Activated B cell treated with CpG ODN at 0.5 μM for 24 hours (primary cell): Measurements from ENCODE around the gene PPP1R18. TPM values are rescaled to one million over a fixed set of nuclear protein-coding genes. Genes with fewer than 3 reads are reported as not detected.

Experiments used
- ATAC-seq: fragments of 200-7000 bp; cut with Tn5 transposase; one replicate; pipeline ENCODE4 v1.10.0; 2021; ENCODE audit warnings: low read depth, mild to moderate bottlenecking, moderate library complexity
- CTCF ChIA-PET: fragments of 350-600 bp; sonication (Branson Sonifier 250); formaldehyde crosslinking; loops from one replicate; lab custom pipeline; 2021; ENCODE audit warnings: antibody characterized with exemption; lab: Charles Lee
- POLR2A ChIA-PET: fragments of 350-600 bp; sonication (Branson Sonifier 250); formaldehyde crosslinking; loops from one replicate; lab custom pipeline; 2021; ENCODE audit warnings: antibody characterized with exemption; lab: Charles Lee
- DNase-seq: peaks from one replicate; pipeline ENCODE4 v3.0.0; 2022
- H3K27ac Mint-ChIP-seq: one replicate; pipeline ENCODE4 v1.8.0; 2020; ENCODE audit warnings: mixed read lengths
- H3K27me3 Mint-ChIP-seq: one replicate; pipeline ENCODE4 v1.8.0; 2021; ENCODE audit warnings: mixed read lengths
- H3K36me3 Mint-ChIP-seq: one replicate; pipeline ENCODE4 v1.8.0; 2021; ENCODE audit warnings: low read depth, mixed read lengths
- H3K4me1 Mint-ChIP-seq: one replicate; pipeline ENCODE4 v1.8.0; 2021; ENCODE audit warnings: mixed read lengths
- H3K4me3 Mint-ChIP-seq: one replicate; pipeline ENCODE4 v1.8.0; 2020; ENCODE audit warnings: mild to moderate bottlenecking, mixed read lengths
- H3K9me3 Mint-ChIP-seq: one replicate; pipeline ENCODE4 v1.8.0; 2020; ENCODE audit warnings: mixed read lengths
- intact Hi-C: fragments of 100-400 bp; cut with micrococcal nuclease; formaldehyde crosslinking; loops from one replicate; pipeline ENCODE4 v1.15.1; 2024
- total RNA-seq: library from RNA; stranded (reverse); gene quantifications from 2 replicates; pipeline ENCODE4 v1.2.3, GENCODE V29; 2022
- TF ChIP-seq, protein P1 (sequence below): fragments of 200-600 bp; IDR thresholded peaks from one replicate; pipeline ENCODE4 v1.8.0; 2022; ENCODE audit warnings: antibody characterized with exemption, mild to moderate bottlenecking

The PPP1R18 gene
- total RNA-seq, 1 donor from 2014 or later: 104 TPM

GRCh38 chr6:30643656-30644055 lies 42.8 kb downstream of the PPP1R18 start:
- no peak overlapping the region for H3K4me3 Mint-ChIP-seq
- DNase-seq (no peak), ATAC-seq (no peak)
- POLR2A ChIA-PET: interaction anchor here (0.6 kb wide), 1 partner anchor 22 kb away, joined by 4 read pairs; no protein-coding TSS in a partner anchor
- H3K27ac Mint-ChIP-seq: no peak overlapping the region
- TF ChIP-seq, protein P1, sequence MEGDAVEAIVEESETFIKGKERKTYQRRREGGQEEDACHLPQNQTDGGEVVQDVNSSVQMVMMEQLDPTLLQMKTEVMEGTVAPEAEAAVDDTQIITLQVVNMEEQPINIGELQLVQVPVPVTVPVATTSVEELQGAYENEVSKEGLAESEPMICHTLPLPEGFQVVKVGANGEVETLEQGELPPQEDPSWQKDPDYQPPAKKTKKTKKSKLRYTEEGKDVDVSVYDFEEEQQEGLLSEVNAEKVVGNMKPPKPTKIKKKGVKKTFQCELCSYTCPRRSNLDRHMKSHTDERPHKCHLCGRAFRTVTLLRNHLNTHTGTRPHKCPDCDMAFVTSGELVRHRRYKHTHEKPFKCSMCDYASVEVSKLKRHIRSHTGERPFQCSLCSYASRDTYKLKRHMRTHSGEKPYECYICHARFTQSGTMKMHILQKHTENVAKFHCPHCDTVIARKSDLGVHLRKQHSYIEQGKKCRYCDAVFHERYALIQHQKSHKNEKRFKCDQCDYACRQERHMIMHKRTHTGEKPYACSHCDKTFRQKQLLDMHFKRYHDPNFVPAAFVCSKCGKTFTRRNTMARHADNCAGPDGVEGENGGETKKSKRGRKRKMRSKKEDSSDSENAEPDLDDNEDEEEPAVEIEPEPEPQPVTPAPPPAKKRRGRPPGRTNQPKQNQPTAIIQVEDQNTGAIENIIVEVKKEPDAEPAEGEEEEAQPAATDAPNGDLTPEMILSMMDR: no peak
- CTCF ChIA-PET: no interaction called here
- no peaks in the 10 kb centered on the region for H3K27me3 Mint-ChIP-seq
- intact Hi-C loops: no loop called here
- no peaks in the 10 kb centered on the region for H3K9me3 Mint-ChIP-seq
- H3K36me3 Mint-ChIP-seq: peaks cover 58% of the 10 kb centered on the region
- peaks cover 26% of the 10 kb centered on the region for H3K4me1 Mint-ChIP-seq

DNA sequence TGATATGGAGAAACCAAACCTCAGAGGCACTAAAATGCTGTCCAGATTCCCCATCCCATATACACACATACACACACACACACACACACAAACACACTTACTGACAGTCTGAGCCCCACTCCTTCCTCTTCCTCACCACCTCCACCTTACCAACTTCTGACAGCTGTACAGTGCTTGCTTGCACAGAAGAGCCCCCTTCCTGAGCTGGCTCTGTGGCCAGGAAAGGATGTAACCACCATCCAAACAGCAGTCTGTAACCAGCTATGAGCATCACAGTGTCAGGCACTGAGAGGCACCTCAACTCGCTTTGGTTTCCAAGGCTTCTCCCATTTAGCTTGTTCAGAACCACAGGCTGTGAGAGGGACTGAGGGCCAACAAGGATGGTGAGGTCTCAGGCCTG lies 45.4 kb downstream of the PPP1R18 start:
- CTCF ChIA-PET: interaction anchor here (0.9 to 1.0 kb wide), 2 partner anchors 90 to 96 kb away, joined by 3 read pairs; no protein-coding TSS in a partner anchor
- Mint-ChIP-seq H3K4me3 (no peak overlapping the region), H3K27ac (no peak overlapping the region)

DNA sequence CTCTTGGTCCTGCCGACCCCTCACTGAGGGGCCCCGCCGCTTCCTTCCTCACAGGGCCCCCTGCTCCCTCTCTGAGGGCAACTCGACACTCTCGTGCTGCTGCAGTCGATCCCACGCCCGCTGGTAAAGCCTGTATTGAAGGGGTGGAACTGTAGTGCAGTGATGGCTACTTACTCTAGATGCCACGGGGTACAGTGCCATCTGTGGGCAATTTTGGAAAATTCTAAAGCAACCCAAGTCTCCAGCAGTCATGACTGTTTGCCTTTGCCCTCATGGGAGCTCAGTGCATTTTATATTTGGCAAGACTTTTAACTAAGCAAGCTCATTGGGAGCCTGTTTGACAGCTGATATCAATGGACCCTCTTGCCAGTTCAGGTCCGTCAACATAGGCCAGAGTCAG lies 46.0 kb downstream of the PPP1R18 start:
- ChIA-PET CTCF (interaction anchor here (0.9 kb wide), 1 partner anchor 90 kb away, joined by 3 read pairs; no protein-coding TSS in a partner anchor), POLR2A (interaction anchor here (0.6 to 0.7 kb wide), 2 partner anchors 18 to 29 kb away, joined by 3 read pairs; no protein-coding TSS in a partner anchor)
- Mint-ChIP-seq H3K36me3 (peaks cover 53% of the 10 kb centered on the region), H3K27me3 (no peaks in the 10 kb centered on the region), H3K27ac (no peak overlapping the region), H3K4me1 (peaks cover 5% of the 10 kb centered on the region), H3K4me3 (no peak overlapping the region), H3K9me3 (no peaks in the 10 kb centered on the region)
- intact Hi-C loops: no loop called here
- TF ChIP-seq, protein P1: no peak
- DNase-seq: no peak
- no peak for ATAC-seq

More for the DNA sequence above, 45.4 kb downstream of the PPP1R18 start:
- H3K4me1 Mint-ChIP-seq: peaks cover 11% of the 10 kb centered on the region
- POLR2A ChIA-PET: interaction anchor here (0.6 to 1.9 kb wide), 4 partner anchors 23 to 101 kb away, joined by 3 to 4 read pairs (median 4); partner anchors contain the start of genes FLOT1, MRPS18B and PPP1R10
- TF ChIP-seq, protein P1: no peak
- no peaks in the 10 kb centered on the region for H3K9me3 Mint-ChIP-seq
- DNase-seq (no peak), ATAC-seq (no peak)
- intact Hi-C loops: no loop called here
- no peaks in the 10 kb centered on the region for H3K27me3 Mint-ChIP-seq
- H3K36me3 Mint-ChIP-seq: peaks cover 53% of the 10 kb centered on the region

- H3K27me3 Mint-ChIP-seq: no peaks in the 10 kb centered on the region
- ATAC-seq: no peak
- H3K4me3 Mint-ChIP-seq: no peak overlapping the region
- no peak overlapping the region for H3K27ac Mint-ChIP-seq
- ChIA-PET POLR2A (no interaction called here), CTCF (no interaction called here)
- TF ChIP-seq, protein P1: no peak
- H3K4me1 Mint-ChIP-seq: no peaks in the 10 kb centered on the region
- no peak for DNase-seq
- peaks cover 38% of the 10 kb centered on the region for H3K36me3 Mint-ChIP-seq
- intact Hi-C loops: no loop called here
- H3K9me3 Mint-ChIP-seq: no peaks in the 10 kb centered on the region
Measured at GRCh38 chr6:30635834-30636233, 50.6 kb downstream of the PPP1R18 start.

- TF ChIP-seq, protein P1: no peak
- H3K36me3 Mint-ChIP-seq: peaks cover 68% of the 10 kb centered on the region
- intact Hi-C loops: loop anchor here (1.0 to 2.0 kb wide), 3 partner anchors 9 to 47 kb away; partner anchors contain the start of genes C6orf136, DHX16, MRPS18B and PPP1R10
- CTCF ChIA-PET: interaction anchor here (1.2 to 1.6 kb wide), 4 partner anchors 43 to 104 kb away, joined by 3 to 11 read pairs (median 6); partner anchors contain the start of gene DHX16
- peaks cover 21% of the 10 kb centered on the region for H3K4me1 Mint-ChIP-seq
- no peaks in the 10 kb centered on the region for H3K27me3 Mint-ChIP-seq
- H3K9me3 Mint-ChIP-seq: no peaks in the 10 kb centered on the region
- POLR2A ChIA-PET: interaction anchor here (0.5 to 3.1 kb wide), 7 partner anchors 9 to 104 kb away, joined by 5 to 17 read pairs (median 6); partner anchors contain the start of genes MRPS18B and PPP1R10
- DNase-seq (peak; percentile 86), ATAC-seq (peak; percentile 99)
- peak within 1 kb of the TSS; percentile 89 for H3K27ac Mint-ChIP-seq
- peak within 1 kb of the TSS; percentile 90 for H3K4me3 Mint-ChIP-seq
Measured at GRCh38 chr6:30626484-30627366, 59.7 kb downstream of the PPP1R18 start, which contains the start of gene ATAT1. Gene ATAT1 (plus strand): TSS chr6:30626874.
